Measurements from ENCODE around the gene NMT2. TPM values are rescaled to one million over a fixed set of nuclear protein-coding genes. Genes with fewer than 3 reads are reported as not detected.
A peak's percentile ranks its signal among the peaks of the same experiment; 100 is the strongest.

NMT2 gene
- total RNA-seq, result 100 to 1,000 TPM in 1 of 5 donors, 10 to 100 TPM in 3, 1 to 10 TPM in 1; 6.1 to 107 (median 12.9) TPM
- 1 to 10 TPM; 5.5 to 7.6 (median 6.9) TPM for polyA plus RNA-seq
- long read RNA-seq, donor 1, partial matches to known transcripts, result 0 of 1 reads
- long read RNA-seq, donor 1, other reads (novel, unspliced or antisense), result 0 of 1 reads
- long read RNA-seq, donor 2, partial matches to known transcripts, result 0 of 3 reads
- long read RNA-seq, donor 2, other reads (novel, unspliced or antisense), result 0 of 3 reads
- long read RNA-seq, donor 3, result 0 reads
- long read RNA-seq, donor 4, result 0 reads
- long read RNA-seq, donor 5, partial matches to known transcripts, result 0 of 2 reads
- long read RNA-seq, donor 5, other reads (novel, unspliced or antisense), result 0 of 2 reads
- long read RNA-seq, donor 6, partial matches to known transcripts, result 0 of 4 reads
- long read RNA-seq, donor 6, other reads (novel, unspliced or antisense), result 0 of 4 reads
- long read RNA-seq, donor 7, result 0 reads
- long read RNA-seq, donor 8, partial matches to known transcripts, result 0 of 1 reads
- long read RNA-seq, donor 8, other reads (novel, unspliced or antisense), result 0 of 1 reads
- long read RNA-seq, donor 9, partial matches to known transcripts, result 0 of 1 reads
- long read RNA-seq, donor 9, other reads (novel, unspliced or antisense), result 0 of 1 reads
- long read RNA-seq, donor 10, result 0 reads

- 0 to 1% (median 0%) methylated on average over 9 to 70 of the region's 70 CpGs; no CpG with 5 or more reads in 1 of the 5 donors for WGBS, 5 donors
- Histone ChIP-seq H3K27ac (peak within 1 kb of the TSS; percentile 92 to 99 (median 93)), H3K27me3 (no peaks in the 10 kb centered on the region), H3K4me3 (peak within 1 kb of the TSS; percentile 96 to 98 (median 97)), H3K9me3 (no peaks in the 10 kb centered on the region), H3K36me3 (no peaks in the 10 kb centered on the region), H3K4me1 (peaks cover 7 to 50% (median 34%) of the 10 kb centered on the region in 4 donors)
- peak in 1 of 2 donors; percentile 96 for DNase-seq
- TF ChIP-seq EP300 (IDR thresholded peaks at IDR 0.05) (no peak), POLR2A (IDR thresholded peaks at IDR 0.05) (peak in 2 of 4 donors; percentile 46 to 61), POLR2AphosphoS5 (IDR thresholded peaks at IDR 0.05) (peak; percentile 92 to 96 (median 95)), CTCF (IDR thresholded peaks at IDR 0.05) (peak in 4 of 7 experiments; percentile 18 to 52 (median 30))
- intact Hi-C loops (cut with DNase I; ENCODE audit: low total_unique reads), result no loop called here
Measured at GRCh38 chr10:15168291-15168785, at the start of gene NMT2. TSS of gene NMT2 (minus strand) at chr10:15168693. CDS start at chr10:15168612, 81 bp downstream.

- Histone ChIP-seq H3K9me3 (no peaks in the 10 kb centered on the region), H3K4me3 (no peak overlapping the region), H3K36me3 (peaks cover 0 to 56% (median 50%) of the 10 kb centered on the region in 4 donors), H3K27ac (no peak overlapping the region), H3K27me3 (no peaks in the 10 kb centered on the region), H3K4me1 (no peaks in the 10 kb centered on the region)
- DNase-seq, result no peak
- intact Hi-C loops (cut with DNase I; ENCODE audit: low total_unique reads), result no loop called here
- WGBS, 5 donors, result 92 to 94% (median 92%) methylated on average over 6 of the region's 6 CpGs
- no peak for TF ChIP-seq POLR2AphosphoS5 (IDR thresholded peaks at IDR 0.05)
- no peak for TF ChIP-seq CTCF (IDR thresholded peaks at IDR 0.05)
- no peak for TF ChIP-seq EP300 (IDR thresholded peaks at IDR 0.05)
- TF ChIP-seq POLR2A (IDR thresholded peaks at IDR 0.05), result no peak
Measured at GRCh38 chr10:15216700-15217099, 48.2 kb upstream of the NMT2 start.

- peaks cover 0 to 38% (median 34%) of the 10 kb centered on the region in 4 donors for H3K36me3 ChIP-seq
- TF ChIP-seq POLR2A (IDR thresholded peaks at IDR 0.05) (no peak), CTCF (IDR thresholded peaks at IDR 0.05) (no peak), POLR2AphosphoS5 (IDR thresholded peaks at IDR 0.05) (no peak), EP300 (IDR thresholded peaks at IDR 0.05) (no peak)
- H3K27me3 ChIP-seq, result no peaks in the 10 kb centered on the region
- intact Hi-C loops (cut with DNase I; ENCODE audit: low total_unique reads), result loop anchor here (5.0 kb wide), 1 partner anchor 158 kb away; the partner anchor contains the start of gene FAM171A1
- 92 to 97% (median 93%) methylated on average over 17 of the region's 17 CpGs for WGBS, 5 donors
- no peak overlapping the region for H3K4me3 ChIP-seq
- peaks cover 0 to 11% (median 9%) of the 10 kb centered on the region in 4 donors for H3K4me1 ChIP-seq
- no peak for DNase-seq
- H3K9me3 ChIP-seq, result no peaks in the 10 kb centered on the region
- H3K27ac ChIP-seq, result no peak overlapping the region
Measured at GRCh38 chr10:15214237-15214636, 45.7 kb upstream of the NMT2 start.

- Histone ChIP-seq H3K4me3 (no peak overlapping the region), H3K9me3 (no peaks in the 10 kb centered on the region), H3K4me1 (peaks cover 0 to 11% (median 9%) of the 10 kb centered on the region in 4 donors), H3K27me3 (no peaks in the 10 kb centered on the region), H3K27ac (no peak overlapping the region), H3K36me3 (peaks cover 0 to 33% (median 30%) of the 10 kb centered on the region in 4 donors)
- 93 to 97% (median 95%) methylated on average over 16 to 18 of the region's 18 CpGs for WGBS, 5 donors
- intact Hi-C loops (cut with DNase I; ENCODE audit: low total_unique reads), result loop anchor here (5.0 kb wide), 1 partner anchor 159 kb away; the partner anchor contains the start of gene FAM171A1
- no peak for DNase-seq
- TF ChIP-seq POLR2AphosphoS5 (IDR thresholded peaks at IDR 0.05) (no peak), CTCF (IDR thresholded peaks at IDR 0.05) (no peak), EP300 (IDR thresholded peaks at IDR 0.05) (no peak), POLR2A (IDR thresholded peaks at IDR 0.05) (no peak)
Measured at GRCh38 chr10:15213461-15213861, 45.0 kb upstream of the NMT2 start.
